ENCODE data around the gene BUB1B.

- TF ChIP-seq RAD21 (IDR thresholded peaks at IDR 0.05; ENCODE audit: low read length) (no peak), REST (IDR thresholded peaks at IDR 0.05; ENCODE audit: low read depth, low read length) (no peak), POLR2AphosphoS5 (IDR thresholded peaks at IDR 0.05; ENCODE audit: low read depth, low read length) (no peak), EP300 (IDR thresholded peaks at IDR 0.05; ENCODE audit: borderline replicate concordance in 1 of 2, low read depth in 1 of 2, low read length in 1 of 2) (no peak), ELF1 (IDR thresholded peaks at IDR 0.05) (no peak), JUND (IDR thresholded peaks at IDR 0.05) (no peak), CTCF (IDR thresholded peaks at IDR 0.05) (no peak), PBX3 (IDR thresholded peaks at IDR 0.05) (no peak), GATA2 (CRISPR knock-in tag; IDR thresholded peaks at IDR 0.05) (no peak), RFX5 (IDR thresholded peaks at IDR 0.05; ENCODE audit: low read length) (no peak), EZH2phosphoT487 (IDR thresholded peaks at IDR 0.05; ENCODE audit: borderline replicate concordance, low read depth) (no peak), MAX (IDR thresholded peaks at IDR 0.05; ENCODE audit: low read depth) (no peak), NRF1 (IDR thresholded peaks at IDR 0.05; ENCODE audit: low read depth, low read length) (no peak), SIN3A (IDR thresholded peaks at IDR 0.05; ENCODE audit: borderline replicate concordance, low read depth, low read length) (no peak)
These were observed 58.9 kb downstream of the BUB1B start for GRCh38 chr15:40219801-40220200.
